HG03565 (cell line): ENCODE data around the gene NKTR.
"Not testable (repeated sequence)": the region's sequence is repeated elsewhere in the genome, so short reads cannot be mapped to it uniquely, and the experiment has no call there.

Source experiments
- ATAC-seq: cut with Tn5 transposase; IDR thresholded peaks from one replicate; pipeline ENCODE4 v1.9.1; 2021; ENCODE audit warnings: mild to moderate bottlenecking, moderate library complexity; ENCODE audit not compliant: unreplicated experiment

NKTR gene

GRCh38 chr3:42593635-42594034 lies 6.9 kb upstream of the NKTR start:
- ATAC-seq: no peak

- no peak for ATAC-seq
Measured at GRCh38 chr3:42595682-42596081, 4.8 kb upstream of the NKTR start.

- ATAC-seq: not testable (repeated sequence)
Measured at GRCh38 chr3:42597098-42597497, 3.4 kb upstream of the NKTR start.

- peak; percentile 3 for ATAC-seq
Measured at GRCh38 chr3:42600958-42601675, 631 bp downstream of the NKTR start.

GRCh38 chr3:42601896-42602581 lies 1.6 kb downstream of the NKTR start:
- ATAC-seq: no peak

- ATAC-seq: no peak
Measured at GRCh38 chr3:42602961-42603360, 2.5 kb downstream of the NKTR start.

GRCh38 chr3:42605546-42606173 lies 5.2 kb downstream of the NKTR start:
- ATAC-seq: no peak

- ATAC-seq: no peak
Measured at GRCh38 chr3:42608581-42608980, 8.1 kb downstream of the NKTR start.

GRCh38 chr3:42610976-42611375 lies 10.5 kb downstream of the NKTR start:
- ATAC-seq: no peak

GRCh38 chr3:42612217-42612616 lies 11.7 kb downstream of the NKTR start:
- no peak for ATAC-seq

GRCh38 chr3:42612928-42613327 lies 12.4 kb downstream of the NKTR start:
- ATAC-seq: peak; percentile 85

- no peak for ATAC-seq
Measured at GRCh38 chr3:42613462-42613861, 13.0 kb downstream of the NKTR start.

- ATAC-seq: no peak
Measured at GRCh38 chr3:42631620-42632019, 31.1 kb downstream of the NKTR start.

- ATAC-seq: no peak
Measured at GRCh38 chr3:42632146-42632545, 31.7 kb downstream of the NKTR start.

GRCh38 chr3:42633544-42633943 lies 33.1 kb downstream of the NKTR start:
- ATAC-seq: no peak

- ATAC-seq: peak; percentile 61
Measured at GRCh38 chr3:42635111-42635510, 34.6 kb downstream of the NKTR start.

GRCh38 chr3:42637001-42637400 lies 36.5 kb downstream of the NKTR start:
- ATAC-seq: no peak

- no peak for ATAC-seq
Measured at GRCh38 chr3:42638339-42638842, 37.9 kb downstream of the NKTR start.

GRCh38 chr3:42639192-42639591 lies 38.7 kb downstream of the NKTR start:
- ATAC-seq: no peak

GRCh38 chr3:42640129-42640528 lies 39.6 kb downstream of the NKTR start:
- no peak for ATAC-seq

- no peak for ATAC-seq
Measured at GRCh38 chr3:42640771-42641370, 40.4 kb downstream of the NKTR start.
